ENCODE results near the gene GNE.

DNA sequence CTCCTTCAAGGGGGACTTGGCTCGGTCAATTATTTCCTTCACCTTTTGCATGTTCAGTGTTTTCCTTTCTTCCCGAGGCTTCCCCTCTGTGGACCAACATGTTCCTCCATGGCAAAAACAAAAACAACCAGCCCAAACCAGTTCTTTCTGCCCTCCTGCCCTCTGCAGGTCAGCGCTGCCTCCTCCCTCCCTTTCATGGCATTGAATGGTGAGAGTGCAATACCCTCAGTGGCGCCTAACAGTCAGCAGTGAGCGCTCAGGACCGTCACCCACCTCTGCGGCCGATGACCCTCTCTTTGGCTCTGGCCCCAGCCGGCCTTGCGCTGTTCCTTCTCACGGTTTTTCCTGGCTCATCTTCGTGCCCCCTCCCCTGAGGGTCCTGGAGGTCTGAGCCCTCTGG is 34.4 kb upstream of the GNE start:
- TF ChIP-seq RAD21 (IDR thresholded peaks at IDR 0.05 in 1 of 2, conservative IDR thresholded peaks at IDR 0.05 in 1 of 2; ENCODE audit: low read depth in 2 of 2, low read length in 2 of 2) = peak in 1 of 2 experiments; percentile 30; a peak in 1 of 4 replicates
- TF ChIP-seq, protein P1, sequence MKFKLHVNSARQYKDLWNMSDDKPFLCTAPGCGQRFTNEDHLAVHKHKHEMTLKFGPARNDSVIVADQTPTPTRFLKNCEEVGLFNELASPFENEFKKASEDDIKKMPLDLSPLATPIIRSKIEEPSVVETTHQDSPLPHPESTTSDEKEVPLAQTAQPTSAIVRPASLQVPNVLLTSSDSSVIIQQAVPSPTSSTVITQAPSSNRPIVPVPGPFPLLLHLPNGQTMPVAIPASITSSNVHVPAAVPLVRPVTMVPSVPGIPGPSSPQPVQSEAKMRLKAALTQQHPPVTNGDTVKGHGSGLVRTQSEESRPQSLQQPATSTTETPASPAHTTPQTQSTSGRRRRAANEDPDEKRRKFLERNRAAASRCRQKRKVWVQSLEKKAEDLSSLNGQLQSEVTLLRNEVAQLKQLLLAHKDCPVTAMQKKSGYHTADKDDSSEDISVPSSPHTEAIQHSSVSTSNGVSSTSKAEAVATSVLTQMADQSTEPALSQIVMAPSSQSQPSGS (IDR thresholded peaks at IDR 0.05; ENCODE audit: low read length) = no peak
- TF ChIP-seq EZH2 (IDR thresholded peaks at IDR 0.05; ENCODE audit: low read depth, low read length, severe bottlenecking) = no peak
- TF ChIP-seq, protein P2, sequence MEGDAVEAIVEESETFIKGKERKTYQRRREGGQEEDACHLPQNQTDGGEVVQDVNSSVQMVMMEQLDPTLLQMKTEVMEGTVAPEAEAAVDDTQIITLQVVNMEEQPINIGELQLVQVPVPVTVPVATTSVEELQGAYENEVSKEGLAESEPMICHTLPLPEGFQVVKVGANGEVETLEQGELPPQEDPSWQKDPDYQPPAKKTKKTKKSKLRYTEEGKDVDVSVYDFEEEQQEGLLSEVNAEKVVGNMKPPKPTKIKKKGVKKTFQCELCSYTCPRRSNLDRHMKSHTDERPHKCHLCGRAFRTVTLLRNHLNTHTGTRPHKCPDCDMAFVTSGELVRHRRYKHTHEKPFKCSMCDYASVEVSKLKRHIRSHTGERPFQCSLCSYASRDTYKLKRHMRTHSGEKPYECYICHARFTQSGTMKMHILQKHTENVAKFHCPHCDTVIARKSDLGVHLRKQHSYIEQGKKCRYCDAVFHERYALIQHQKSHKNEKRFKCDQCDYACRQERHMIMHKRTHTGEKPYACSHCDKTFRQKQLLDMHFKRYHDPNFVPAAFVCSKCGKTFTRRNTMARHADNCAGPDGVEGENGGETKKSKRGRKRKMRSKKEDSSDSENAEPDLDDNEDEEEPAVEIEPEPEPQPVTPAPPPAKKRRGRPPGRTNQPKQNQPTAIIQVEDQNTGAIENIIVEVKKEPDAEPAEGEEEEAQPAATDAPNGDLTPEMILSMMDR (IDR thresholded peaks at IDR 0.05; ENCODE audit: control extremely low read depth in 1 of 3, insufficient read depth in 1 of 3, low read depth in 1 of 3, low read length in 3 of 3) = peak; percentile 22 to 41 (median 29); a peak in 3 of 4 replicates
- TF ChIP-seq, protein P3, sequence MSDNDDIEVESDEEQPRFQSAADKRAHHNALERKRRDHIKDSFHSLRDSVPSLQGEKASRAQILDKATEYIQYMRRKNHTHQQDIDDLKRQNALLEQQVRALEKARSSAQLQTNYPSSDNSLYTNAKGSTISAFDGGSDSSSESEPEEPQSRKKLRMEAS (IDR thresholded peaks at IDR 0.05) = no peak
- no peak for TF ChIP-seq POLR2A (IDR thresholded peaks at IDR 0.05; ENCODE audit: control extremely low read depth in 1 of 2, low read depth in 2 of 2, low read length in 2 of 2)
- TF ChIP-seq GABPA (IDR thresholded peaks at IDR 0.05; ENCODE audit: borderline replicate concordance, insufficient read depth, low read length) = no peak
- TF ChIP-seq CEBPB (IDR thresholded peaks at IDR 0.05; ENCODE audit: low read depth, low read length) = no peak
- no peak for TF ChIP-seq SP1 (IDR thresholded peaks at IDR 0.05; ENCODE audit: low read depth, low read length)
- no peak for TF ChIP-seq SUZ12 (IDR thresholded peaks at IDR 0.05; ENCODE audit: low read length)
- no peak for TF ChIP-seq POLR2AphosphoS5 (IDR thresholded peaks at IDR 0.05; ENCODE audit: low read depth, low read length)
- no peak for TF ChIP-seq RNF2 (IDR thresholded peaks at IDR 0.05; ENCODE audit: borderline replicate concordance, low read depth, low read length, missing control alignments, poor library complexity, severe bottlenecking)
- no peak for TF ChIP-seq SRF (IDR thresholded peaks at IDR 0.05; ENCODE audit: low read depth, low read length)

All from H1 (cell line).